Activated CD4-positive, alpha-beta T cell treated with anti-CD3 and anti-CD28 coated beads, Interleukin-10, Interleukin-2, amounts not matched to agents 100 ng/mL and 50 ng/mL, durations not matched to agents 16 hours and 8 hours (primary cell): Measurements from ENCODE around the gene IL3.

Experiments used
- DNase-seq: peaks from one replicate; pipeline ENCODE4 v3.0.0-alpha.2; 2020

The IL3 gene, protein sequence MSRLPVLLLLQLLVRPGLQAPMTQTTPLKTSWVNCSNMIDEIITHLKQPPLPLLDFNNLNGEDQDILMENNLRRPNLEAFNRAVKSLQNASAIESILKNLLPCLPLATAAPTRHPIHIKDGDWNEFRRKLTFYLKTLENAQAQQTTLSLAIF

DNA sequence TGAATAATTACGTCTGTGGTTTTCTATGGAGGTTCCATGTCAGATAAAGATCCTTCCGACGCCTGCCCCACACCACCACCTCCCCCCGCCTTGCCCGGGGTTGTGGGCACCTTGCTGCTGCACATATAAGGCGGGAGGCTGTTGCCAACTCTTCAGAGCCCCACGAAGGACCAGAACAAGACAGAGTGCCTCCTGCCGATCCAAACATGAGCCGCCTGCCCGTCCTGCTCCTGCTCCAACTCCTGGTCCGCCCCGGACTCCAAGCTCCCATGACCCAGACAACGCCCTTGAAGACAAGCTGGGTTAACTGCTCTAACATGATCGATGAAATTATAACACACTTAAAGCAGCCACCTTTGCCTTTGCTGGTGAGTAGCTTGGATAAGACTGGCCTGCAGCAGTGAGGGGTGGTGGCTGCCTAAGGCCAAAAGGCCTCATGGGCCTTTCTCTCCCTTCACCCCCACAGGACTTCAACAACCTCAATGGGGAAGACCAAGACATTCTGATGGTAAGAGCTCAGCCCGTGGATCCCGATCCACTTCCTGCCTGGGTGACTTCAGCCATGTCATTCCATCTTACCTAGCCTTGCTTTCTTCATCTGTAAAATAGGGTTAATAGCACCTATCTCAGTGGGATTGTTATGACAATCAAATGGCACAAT is at the start of gene IL3:
TSS of gene IL3 (plus strand) at position 155 of the 661 bp plus-strand sequence. CDS start at position 207, 52 bp downstream.
- DNase-seq: no peak

DNA sequence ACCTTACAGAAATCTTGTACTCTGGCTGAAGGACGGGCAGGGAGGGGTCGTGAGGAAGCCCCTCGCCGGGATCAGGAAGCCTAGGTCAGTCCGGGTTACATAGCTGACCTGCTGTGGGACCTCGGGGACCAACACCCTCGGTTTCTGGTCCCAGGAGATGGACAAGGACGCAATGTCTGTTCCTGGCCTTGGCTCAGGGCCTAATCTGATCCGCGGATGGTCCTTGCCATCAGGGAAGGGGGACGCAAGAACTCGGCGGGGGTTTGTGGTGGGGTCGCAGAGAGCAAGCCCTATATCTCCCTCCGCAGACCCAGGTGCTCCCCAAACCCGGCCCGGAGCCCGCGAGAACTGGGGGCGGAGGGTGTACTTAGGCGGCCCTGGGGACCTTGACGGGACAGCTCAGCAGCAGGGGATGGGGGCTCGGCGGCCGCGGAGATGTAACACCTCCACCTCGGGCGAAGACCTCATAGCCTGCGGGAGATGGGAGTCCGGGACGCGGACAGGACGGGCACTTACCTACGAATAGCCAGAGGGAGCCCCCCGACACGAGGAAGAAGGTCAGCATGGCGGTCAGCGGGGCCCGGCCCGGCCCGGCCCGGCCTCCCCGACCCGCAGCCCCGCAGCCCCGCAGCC is 49.4 kb upstream of the IL3 start:
- no peak for DNase-seq

DNA sequence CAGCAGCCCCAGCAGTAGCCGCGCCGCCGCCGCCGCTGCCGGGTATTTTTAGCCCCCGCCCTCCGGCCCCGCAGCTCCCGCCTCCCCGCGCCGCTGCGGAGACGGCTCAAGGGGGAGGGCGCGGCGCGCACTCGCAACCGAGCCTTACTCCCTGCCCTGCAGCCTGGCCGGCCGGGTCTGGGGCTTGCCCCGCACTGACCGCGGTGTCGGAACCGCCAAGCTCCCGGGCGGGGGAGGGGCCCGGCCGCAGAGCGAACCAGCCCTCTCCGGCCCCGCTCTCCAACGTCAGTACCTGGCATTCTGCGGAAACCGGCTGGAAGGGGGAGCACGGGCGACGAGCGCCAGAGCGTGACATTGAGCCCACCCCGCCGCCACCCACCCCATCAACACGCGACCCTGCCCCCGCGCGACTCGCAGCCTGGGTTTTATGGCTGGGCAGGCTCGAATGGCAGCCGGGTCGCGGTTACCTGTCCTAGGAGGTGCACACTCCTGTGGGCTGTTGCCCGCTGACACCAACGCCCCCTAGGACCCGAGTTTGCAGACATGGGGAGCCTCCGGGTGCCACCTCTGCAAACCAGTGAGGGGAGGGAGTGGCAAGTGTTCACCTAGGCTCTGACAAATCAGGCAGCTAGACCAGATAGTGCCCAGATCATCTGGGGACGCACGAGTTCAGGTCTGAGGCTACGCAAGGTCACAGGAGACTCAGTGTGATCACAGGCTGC is 48.7 kb upstream of the IL3 start, which contains the start of gene ACSL6:
TSS of gene ACSL6 (minus strand) at position 37 of the 722 bp plus-strand sequence. CDS start 105 bp downstream, outside the sequence.
- DNase-seq: no peak

- DNase-seq: no peak
Measured at GRCh38 chr5:132012371-132013005, 48.0 kb upstream of the IL3 start.

DNA sequence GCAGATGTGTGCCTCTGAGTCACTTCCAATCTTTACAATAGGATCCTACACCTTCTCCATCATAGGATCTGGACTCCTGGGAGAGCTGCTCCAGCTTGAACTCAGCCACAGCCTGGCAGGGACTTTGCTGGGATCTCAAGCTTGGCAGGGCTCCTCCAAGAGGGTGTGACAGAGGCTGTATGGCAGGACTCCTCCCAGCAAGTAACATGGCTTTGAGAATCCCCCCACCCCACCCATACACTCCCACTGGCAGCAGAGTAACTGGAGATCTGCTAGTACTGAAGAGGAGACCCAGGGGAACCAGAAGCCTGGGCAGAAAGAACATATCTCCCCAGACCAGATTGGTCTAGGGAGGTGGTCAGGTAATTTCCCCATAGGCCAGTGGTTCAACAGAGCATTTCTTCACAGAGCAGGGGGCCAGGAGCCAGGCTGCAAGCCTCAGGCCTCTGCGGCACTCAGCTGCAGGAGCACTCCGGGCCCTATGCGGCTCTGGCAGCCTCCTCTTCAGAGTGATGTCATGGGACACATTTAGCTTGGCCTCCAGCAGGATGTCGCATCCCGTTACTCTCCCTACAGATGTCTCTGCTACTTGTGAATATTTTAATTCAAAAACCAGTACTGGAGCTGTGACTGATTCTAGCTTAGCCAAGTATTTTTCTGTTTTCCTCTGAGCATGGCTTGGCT is 47.3 kb upstream of the IL3 start:
- DNase-seq: no peak

GRCh38 chr5:132013711-132014110 is 46.7 kb upstream of the IL3 start:
- no peak for DNase-seq

GRCh38 chr5:132016721-132017250 is 43.7 kb upstream of the IL3 start:
- DNase-seq: no peak

GRCh38 chr5:132017316-132017715 is 43.1 kb upstream of the IL3 start:
- no peak for DNase-seq

DNA sequence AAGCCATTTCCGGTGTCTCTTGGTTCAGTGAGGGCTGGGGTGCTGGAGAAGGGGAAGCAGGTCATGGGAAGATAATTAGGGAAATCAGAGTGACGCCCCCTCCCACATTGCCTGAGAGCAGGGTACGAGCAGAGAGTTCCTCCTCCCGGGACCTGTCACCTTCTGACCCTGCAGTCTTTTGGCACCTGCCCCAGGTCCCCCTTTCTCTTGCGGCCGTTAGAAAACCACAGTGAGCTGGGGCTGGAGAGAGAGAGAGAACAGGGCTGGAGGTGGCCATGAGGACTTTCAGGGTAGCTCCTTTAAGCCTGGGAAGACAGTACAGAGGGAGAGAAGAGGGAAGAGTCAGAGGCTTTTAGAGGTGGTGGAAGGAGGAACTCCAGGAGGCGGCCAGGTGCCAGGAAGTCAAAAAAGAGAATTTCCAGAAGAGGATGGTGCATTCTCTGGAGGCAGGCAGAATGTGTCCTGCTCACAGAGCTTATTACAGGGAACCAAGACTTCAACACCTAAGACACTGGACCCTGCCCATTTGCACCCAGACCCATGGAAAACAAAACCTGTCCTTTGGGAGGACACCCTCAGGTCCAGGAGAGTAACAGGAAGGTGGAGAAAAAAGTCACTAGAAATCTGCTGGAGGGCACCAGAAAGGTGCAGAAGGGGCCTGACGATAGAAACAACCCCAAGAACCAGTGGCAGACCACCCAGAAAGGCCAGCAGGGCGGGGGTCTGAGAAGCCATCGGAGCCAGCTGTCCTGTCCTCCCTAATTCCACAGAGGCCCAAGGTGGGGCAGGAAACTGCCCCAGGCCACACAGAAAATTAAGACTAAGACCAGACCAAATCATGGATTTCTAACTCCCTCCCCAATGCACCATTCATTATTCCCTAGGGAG is 42.5 kb upstream of the IL3 start:
- no peak for DNase-seq

DNA sequence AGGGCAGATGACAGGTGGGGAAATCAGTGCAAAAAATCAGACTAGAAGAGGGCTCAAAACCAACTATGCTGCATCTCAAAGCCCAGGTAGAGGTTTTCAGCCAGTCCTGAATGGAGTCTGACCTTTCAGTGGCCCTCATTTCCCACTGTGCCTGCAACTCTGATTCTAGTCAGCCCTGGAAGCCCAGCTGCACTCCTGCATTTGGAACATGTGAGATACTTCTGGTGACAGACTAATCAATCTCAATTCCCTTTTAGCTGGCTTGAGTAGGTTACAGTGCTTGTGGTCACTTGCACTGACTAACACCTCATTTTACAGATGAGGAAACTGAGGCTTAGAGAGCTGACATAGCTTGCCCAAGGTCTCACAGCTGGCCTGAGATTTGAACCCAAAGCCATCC is 41.1 kb upstream of the IL3 start:
- no peak for DNase-seq

DNA sequence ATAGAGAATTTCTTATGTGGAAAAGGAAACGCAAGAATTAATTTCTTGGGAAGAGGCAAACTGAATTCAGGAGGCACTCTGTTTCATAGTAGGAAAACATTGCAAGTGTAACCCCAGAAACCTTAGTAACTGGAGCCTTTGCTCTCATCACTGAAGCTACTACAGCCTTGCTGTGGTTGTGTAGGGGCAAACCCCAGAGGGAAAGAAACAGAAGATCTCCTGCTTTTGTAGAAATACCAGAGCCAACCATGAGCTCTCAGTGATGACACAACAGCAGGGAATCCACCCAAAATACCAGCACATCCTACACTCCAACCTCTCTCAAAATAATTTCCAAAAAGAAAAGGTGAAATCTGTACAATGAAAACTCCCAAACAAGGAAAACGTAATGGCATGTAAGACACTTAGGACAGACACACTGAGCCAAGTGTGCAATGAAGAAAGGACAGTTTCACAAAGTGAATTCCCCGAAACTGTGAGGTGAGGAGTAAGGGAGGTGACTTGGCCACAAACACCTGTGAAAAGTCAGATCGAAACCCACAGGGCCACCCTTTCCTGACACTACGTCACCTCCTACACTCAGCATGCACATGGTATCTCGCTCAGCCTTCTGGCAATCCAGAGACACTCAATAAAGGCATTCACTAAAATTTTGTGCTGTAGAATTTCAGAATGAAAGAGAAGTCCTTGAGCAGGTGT is 40.4 kb upstream of the IL3 start:
- peak; percentile 94 for DNase-seq

DNA sequence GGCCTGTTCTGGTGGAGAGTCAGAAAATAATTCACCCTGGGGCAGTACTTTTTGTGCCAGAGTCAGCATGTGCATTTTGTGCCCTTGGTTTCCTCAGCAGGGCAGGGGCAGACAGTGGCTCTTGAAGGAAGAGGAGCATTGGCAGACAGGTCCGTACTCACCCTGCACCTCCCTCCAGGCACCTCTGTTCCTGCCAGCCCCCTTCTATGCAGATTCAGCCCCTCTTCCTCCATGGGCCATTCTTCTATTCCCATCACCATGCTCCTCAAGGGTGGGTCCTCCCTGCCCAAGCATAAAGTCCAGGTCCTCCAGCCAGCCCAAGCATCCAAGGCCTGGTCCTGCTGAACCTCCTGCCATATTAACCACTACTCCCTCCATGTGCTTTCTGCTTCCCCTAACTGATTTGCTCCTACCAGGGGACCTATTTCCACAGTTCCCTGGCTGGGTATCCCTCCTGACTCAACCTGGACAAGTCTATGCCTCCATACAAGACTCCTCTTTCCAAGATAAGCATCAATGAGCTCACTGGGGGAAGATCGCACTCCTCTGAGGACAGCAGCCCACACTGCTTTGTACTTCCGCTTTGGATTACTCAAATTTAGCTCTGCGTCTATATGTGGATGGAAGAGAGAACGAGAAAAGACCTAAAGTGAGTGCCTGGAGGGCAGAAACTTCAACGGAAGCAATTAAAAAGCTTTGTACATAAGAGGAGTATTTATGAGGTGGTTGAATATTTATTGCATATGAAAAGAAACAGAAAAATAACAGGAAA is 39.7 kb upstream of the IL3 start:
- peak; percentile 17 for DNase-seq

DNA sequence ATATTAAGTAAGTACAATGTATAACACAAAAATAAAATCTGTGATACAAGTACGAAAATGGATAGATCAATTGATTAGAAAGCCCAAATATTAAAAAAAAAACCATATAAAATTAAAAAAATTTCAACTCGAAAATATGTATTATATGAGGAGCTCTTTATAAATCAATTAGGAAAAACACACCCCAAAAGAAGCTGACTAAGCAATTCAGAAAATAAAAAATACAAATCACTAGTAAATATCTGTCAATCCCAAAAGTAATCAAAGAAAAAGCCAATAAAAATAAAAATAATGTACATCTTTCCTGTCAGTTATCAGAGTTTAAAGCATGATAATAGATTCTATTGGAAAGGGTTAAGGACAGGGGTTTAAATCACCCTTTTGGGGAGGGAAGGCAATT is 38.8 kb upstream of the IL3 start:
- no peak for DNase-seq

DNA sequence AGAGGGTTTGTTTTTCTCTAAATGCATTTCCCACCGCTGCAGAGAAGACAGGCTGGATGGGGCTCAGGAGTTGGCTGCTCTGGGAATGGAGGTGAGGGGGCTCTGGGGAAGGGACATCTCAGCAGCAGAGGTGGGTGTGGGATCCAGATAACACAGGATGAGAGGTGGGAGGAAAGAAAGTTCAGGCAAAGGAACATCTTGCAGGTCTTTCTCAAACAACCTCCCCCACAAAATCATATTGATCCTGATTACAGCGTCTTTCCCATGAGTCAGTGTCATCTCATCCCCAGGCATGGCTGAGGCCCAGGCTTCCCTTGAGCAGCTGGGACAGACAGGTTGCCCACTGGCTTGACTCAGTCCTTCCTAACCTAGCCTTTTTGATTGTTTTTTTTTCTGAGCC is 37.7 kb upstream of the IL3 start:
- no peak for DNase-seq

DNA sequence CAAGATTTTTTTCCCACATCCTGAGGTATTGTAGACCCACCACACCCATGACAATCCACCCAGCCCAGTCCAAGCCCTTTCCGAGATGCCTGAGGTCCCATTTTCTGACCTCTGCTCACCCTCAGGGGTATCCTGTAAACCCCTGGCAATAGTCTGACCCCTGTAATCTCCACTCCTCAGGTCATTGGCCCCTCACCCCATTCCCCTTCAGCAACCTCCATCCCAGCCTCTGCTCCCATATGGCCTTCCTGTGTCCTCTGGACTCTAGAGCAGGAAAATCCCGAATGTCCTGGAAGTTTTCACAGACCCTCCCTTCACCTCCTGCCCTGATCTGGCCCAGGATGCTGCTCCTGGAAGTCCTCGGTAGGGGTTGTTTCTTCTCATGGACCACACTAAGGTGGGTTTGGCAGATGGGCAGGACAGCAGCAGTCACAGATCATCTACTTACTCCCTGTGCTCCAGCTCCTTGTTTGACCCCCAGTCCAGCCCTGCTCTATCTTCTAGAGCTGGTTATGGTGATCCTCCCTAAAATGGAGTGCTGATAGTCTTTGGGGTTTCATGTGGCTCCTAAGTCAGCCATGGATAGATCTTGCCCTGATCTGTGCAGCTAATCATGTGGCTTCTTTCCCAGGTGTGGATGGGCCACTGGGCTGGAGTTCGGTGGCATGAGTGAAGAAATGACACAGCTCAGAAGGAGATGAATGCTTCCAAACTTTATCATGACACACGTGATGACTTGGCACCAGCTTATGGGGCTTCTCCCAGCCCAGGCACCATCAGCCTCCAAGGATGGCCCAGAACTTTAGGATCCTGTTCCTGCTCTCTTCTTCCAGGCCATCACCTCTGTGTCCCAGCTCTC is 37.0 kb upstream of the IL3 start:
- DNase-seq: no peak

DNA sequence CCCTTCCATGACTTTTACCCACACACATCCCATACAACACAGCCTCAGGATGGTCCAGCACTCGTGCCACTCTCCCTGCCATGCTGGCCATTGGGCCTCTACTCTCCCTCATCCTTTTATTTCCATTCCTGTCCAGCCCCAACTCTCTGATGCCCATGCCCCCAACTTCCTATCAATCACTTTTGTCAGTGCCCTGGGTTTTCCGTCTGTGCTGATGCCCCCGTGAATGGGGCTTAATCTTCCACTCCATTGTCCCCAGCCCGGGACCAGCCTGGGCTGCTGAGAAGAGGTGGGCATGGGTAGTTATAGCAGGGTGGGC is 36.4 kb upstream of the IL3 start:
- DNase-seq: no peak

GRCh38 chr5:132024789-132025402 is 35.6 kb upstream of the IL3 start:
- no peak for DNase-seq

- no peak for DNase-seq
Measured at GRCh38 chr5:132025403-132025971, 35.0 kb upstream of the IL3 start.
